Measurements from ENCODE around the gene SYT11. TPM values are rescaled to one million over a fixed set of nuclear protein-coding genes. Genes with fewer than 3 reads are reported as not detected.

Gene SYT11
- total and polyA plus RNA-seq, 10 of the 15 experiments (the other 5 are each of a cell fraction or from before 2014, with no cell fraction given): 7.7 to 21.2 (median 13.5) TPM

DNA sequence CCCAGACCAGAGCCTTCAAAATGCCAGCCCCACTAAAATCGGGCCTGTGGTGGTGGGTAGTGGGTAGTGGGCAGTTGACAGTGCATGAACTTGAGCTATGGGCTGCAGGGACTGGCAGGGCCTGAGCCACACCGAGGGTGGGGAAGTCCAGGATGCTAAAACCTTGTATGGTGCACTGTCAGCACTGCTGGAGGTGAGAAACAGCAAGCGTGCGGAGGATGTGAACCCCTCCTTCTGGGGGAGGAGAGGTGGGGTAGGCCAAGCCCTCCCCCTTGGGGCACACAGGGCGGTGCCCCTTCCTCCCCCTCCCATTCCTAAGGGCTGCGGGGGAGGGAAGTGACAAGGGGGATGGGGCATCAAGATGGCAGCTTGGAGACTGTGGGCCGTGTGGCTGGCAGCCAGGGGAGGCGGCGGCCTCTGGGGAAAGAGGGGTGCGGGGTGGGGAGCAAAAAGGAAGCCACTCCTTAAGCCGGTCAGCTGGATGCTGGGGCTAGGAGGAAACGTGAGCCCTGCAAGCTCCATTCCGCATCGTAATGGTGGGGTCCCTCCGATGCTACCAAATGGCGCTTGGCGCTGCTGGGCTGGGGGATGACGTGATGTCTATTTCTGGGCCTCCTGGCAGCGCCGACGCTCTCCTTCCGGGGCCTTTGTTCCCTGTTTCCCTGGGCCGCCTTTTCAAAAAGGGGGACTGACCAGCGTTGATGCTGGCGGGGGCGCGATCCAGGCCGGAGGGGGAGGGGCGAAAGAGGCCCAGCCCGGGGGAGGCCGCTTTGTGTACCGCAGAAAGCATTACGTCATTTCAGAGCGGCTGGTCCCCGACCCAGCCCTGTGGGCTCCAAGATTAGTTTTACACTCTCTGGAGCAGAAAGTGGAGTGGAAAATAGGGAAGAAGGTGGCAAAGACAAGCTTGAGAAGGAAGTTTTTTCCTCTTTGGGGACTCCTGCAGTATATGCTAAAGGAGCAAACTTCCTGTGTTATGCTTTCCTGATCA is 809 bp downstream of the SYT11 start (continued):
- TF ChIP-seq, protein P1, sequence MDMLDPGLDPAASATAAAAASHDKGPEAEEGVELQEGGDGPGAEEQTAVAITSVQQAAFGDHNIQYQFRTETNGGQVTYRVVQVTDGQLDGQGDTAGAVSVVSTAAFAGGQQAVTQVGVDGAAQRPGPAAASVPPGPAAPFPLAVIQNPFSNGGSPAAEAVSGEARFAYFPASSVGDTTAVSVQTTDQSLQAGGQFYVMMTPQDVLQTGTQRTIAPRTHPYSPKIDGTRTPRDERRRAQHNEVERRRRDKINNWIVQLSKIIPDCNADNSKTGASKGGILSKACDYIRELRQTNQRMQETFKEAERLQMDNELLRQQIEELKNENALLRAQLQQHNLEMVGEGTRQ (IDR thresholded peaks at IDR 0.05; ENCODE audit: borderline replicate concordance, low read depth, low read length): no peak
- TF ChIP-seq PAX5 (IDR thresholded peaks at IDR 0.05; ENCODE audit: borderline replicate concordance, low read depth, low read length) (no peak), POLR2AphosphoS5 (IDR thresholded peaks at IDR 0.05; ENCODE audit: low read length) (peak; percentile 73), SREBF1 (IDR thresholded peaks at IDR 0.05; ENCODE audit: low read length) (no peak), SIX5 (IDR thresholded peaks at IDR 0.05; ENCODE audit: low read depth, low read length, severe bottlenecking) (no peak), CBFB (IDR thresholded peaks at IDR 0.05; ENCODE audit: low read depth) (0 out of 2 replicates have a peak, but pooled peaks have one; percentile 31), POLR2A (IDR thresholded peaks at IDR 0.05; ENCODE audit: low read depth, low read length) (peak; percentile 75)
- TF ChIP-seq, protein P2, sequence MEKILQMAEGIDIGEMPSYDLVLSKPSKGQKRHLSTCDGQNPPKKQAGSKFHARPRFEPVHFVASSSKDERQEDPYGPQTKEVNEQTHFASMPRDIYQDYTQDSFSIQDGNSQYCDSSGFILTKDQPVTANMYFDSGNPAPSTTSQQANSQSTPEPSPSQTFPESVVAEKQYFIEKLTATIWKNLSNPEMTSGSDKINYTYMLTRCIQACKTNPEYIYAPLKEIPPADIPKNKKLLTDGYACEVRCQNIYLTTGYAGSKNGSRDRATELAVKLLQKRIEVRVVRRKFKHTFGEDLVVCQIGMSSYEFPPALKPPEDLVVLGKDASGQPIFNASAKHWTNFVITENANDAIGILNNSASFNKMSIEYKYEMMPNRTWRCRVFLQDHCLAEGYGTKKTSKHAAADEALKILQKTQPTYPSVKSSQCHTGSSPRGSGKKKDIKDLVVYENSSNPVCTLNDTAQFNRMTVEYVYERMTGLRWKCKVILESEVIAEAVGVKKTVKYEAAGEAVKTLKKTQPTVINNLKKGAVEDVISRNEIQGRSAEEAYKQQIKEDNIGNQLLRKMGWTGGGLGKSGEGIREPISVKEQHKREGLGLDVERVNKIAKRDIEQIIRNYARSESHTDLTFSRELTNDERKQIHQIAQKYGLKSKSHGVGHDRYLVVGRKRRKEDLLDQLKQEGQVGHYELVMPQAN (conservative IDR thresholded peaks at IDR 0.05): no peak
- TF ChIP-seq, protein P3, sequence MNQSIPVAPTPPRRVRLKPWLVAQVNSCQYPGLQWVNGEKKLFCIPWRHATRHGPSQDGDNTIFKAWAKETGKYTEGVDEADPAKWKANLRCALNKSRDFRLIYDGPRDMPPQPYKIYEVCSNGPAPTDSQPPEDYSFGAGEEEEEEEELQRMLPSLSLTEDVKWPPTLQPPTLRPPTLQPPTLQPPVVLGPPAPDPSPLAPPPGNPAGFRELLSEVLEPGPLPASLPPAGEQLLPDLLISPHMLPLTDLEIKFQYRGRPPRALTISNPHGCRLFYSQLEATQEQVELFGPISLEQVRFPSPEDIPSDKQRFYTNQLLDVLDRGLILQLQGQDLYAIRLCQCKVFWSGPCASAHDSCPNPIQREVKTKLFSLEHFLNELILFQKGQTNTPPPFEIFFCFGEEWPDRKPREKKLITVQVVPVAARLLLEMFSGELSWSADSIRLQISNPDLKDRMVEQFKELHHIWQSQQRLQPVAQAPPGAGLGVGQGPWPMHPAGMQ (IDR thresholded peaks at IDR 0.05; ENCODE audit: borderline replicate concordance): no peak

Measured in GM12878 (cell line).